Vagina (tissue), 2 donors: ENCODE measurements around the gene DNER. TPM values are rescaled to one million over a fixed set of nuclear protein-coding genes. Genes with fewer than 3 reads are reported as not detected.

ENCODE experiments used
- DNase-seq, 2 donors: peaks; one replicate each; pipeline ENCODE4 v3.0.0-alpha.2; 2017; ENCODE audit errors: extremely low spot score in 2 of 2
- H3K27ac ChIP-seq: fragments of 200-600 bp; sonication (generic); one replicate; pipeline ENCODE4 v1.5.1; 2019
- H3K27me3 ChIP-seq: fragments of 200-600 bp; sonication (generic); one replicate; pipeline ENCODE4 v1.5.1; 2019
- H3K36me3 ChIP-seq, 2 donors: fragments of 200-600 bp; sonication (generic); one replicate each; pipeline ENCODE4 v1.5.1; 2017 to 2019
- H3K4me1 ChIP-seq: fragments of 200-600 bp; sonication (generic); one replicate; pipeline ENCODE4 v1.5.1; 2019
- H3K4me3 ChIP-seq, 2 donors: fragments of 200-600 bp; sonication (generic); 1 replicate in 1 of 2; 2 replicates in 1 of 2; pipeline ENCODE4 v1.5.1; 2016 to 2019
- H3K9me3 ChIP-seq: fragments of 200-600 bp; sonication (generic); one replicate; pipeline ENCODE4 v1.5.1; 2019
- POLR2A ChIP-seq, 2 donors: fragments of 450-650 bp; IDR thresholded peaks; one replicate each; pipeline ENCODE4 v1.6.1; 2017; ENCODE audit warnings: antibody characterized with exemption in 2 of 2, mild to moderate bottlenecking in 2 of 2, moderate library complexity in 2 of 2
- POLR2AphosphoS5 ChIP-seq, 2 donors: sonication (generic); formaldehyde crosslinking; IDR thresholded peaks; one replicate each; pipeline ENCODE4 v1.9.0; 2017; ENCODE audit warnings: antibody characterized with exemption in 2 of 2, mild to moderate bottlenecking in 2 of 2, low read depth in 1 of 2; ENCODE audit not compliant: insufficient read depth in 1 of 2
- intact Hi-C: fragments of 100-400 bp; cut with DNase I; formaldehyde crosslinking; loops from one replicate; pipeline ENCODE4 v1.15.1; 2023
- total RNA-seq: library from RNA; depleted of rRNA; stranded (reverse); fragments of >200 nt; gene quantifications from one replicate; pipeline ENCODE4 v1.2.3, GENCODE V29; 2016
- TF ChIP-seq, protein P1 (sequence below), 3 experiments: fragments of 450-650 bp in 2 of 3; fragments of 200-600 bp in 1 of 3; sonication (generic) in 1 of 3; IDR thresholded peaks; one replicate each; pipeline ENCODE4 v1.5.1; 2017 to 2019; ENCODE audit warnings: antibody characterized with exemption in 3 of 3, mild to moderate bottlenecking in 2 of 3, moderate library complexity in 2 of 3

Gene DNER
- total RNA-seq, 1 donor from 2014 or later: 11.3 TPM

DNA sequence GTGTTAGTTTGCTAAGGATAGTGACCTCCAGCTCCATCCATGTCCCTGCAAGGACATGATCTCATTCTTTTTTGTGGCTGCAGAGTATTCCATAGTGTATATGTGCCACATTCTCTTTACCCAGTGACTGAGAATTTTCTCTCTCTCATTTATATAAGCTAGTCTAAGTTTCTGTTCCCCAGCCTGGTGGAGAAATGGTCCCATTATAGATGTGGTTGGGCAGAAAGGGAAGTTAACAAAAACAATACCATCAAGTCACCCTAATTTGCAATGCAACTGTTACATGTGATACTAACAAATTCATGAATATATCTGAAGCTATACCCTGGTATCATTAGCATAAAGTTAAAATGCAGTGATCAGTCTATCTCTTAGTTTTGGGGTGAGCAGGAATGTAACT is 54.0 kb downstream of the DNER start:
- Histone ChIP-seq H3K9me3 (no peaks in the 10 kb centered on the region), H3K36me3 (no peaks in the 10 kb centered on the region), H3K27ac (no peak overlapping the region), H3K27me3 (no peaks in the 10 kb centered on the region), H3K4me1 (no peaks in the 10 kb centered on the region), H3K4me3 (no peak overlapping the region)
- no peak for DNase-seq
- TF ChIP-seq, protein P1, sequence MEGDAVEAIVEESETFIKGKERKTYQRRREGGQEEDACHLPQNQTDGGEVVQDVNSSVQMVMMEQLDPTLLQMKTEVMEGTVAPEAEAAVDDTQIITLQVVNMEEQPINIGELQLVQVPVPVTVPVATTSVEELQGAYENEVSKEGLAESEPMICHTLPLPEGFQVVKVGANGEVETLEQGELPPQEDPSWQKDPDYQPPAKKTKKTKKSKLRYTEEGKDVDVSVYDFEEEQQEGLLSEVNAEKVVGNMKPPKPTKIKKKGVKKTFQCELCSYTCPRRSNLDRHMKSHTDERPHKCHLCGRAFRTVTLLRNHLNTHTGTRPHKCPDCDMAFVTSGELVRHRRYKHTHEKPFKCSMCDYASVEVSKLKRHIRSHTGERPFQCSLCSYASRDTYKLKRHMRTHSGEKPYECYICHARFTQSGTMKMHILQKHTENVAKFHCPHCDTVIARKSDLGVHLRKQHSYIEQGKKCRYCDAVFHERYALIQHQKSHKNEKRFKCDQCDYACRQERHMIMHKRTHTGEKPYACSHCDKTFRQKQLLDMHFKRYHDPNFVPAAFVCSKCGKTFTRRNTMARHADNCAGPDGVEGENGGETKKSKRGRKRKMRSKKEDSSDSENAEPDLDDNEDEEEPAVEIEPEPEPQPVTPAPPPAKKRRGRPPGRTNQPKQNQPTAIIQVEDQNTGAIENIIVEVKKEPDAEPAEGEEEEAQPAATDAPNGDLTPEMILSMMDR (IDR thresholded peaks at IDR 0.05): no peak
- TF ChIP-seq POLR2AphosphoS5 (IDR thresholded peaks at IDR 0.05; ENCODE audit: insufficient read depth in 1 of 2, low read depth in 1 of 2) (no peak), POLR2A (IDR thresholded peaks at IDR 0.05) (no peak)
- intact Hi-C loops: no loop called here

DNA sequence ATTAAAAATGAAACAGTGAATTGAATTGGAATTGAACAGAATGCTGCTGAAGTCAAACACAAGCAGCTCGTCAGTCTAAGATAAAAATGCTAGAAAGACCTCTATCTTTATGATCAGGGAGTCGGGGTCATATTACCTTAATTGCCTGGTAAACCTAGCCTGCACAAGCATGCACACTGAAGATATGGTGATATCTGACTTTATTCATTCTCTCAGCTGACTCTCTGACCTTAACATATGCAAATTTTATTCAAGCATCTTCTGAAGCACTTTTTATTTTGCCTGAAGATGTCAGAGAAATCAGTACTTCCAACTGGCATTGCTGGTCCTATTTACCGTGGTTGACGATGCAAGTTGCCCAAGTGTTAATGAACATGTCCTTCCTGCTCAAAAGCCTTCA is 56.4 kb downstream of the DNER start:
- no peaks in the 10 kb centered on the region for H3K9me3 ChIP-seq
- no peak for DNase-seq
- TF ChIP-seq POLR2A (IDR thresholded peaks at IDR 0.05): no peak
- TF ChIP-seq POLR2AphosphoS5 (IDR thresholded peaks at IDR 0.05; ENCODE audit: insufficient read depth in 1 of 2, low read depth in 1 of 2): no peak
- TF ChIP-seq, protein P1 (IDR thresholded peaks at IDR 0.05): no peak
- no peaks in the 10 kb centered on the region for H3K4me1 ChIP-seq
- H3K36me3 ChIP-seq: no peaks in the 10 kb centered on the region
- no peak overlapping the region for H3K27ac ChIP-seq
- intact Hi-C loops: no loop called here
- H3K27me3 ChIP-seq: no peaks in the 10 kb centered on the region
- no peak overlapping the region for H3K4me3 ChIP-seq

DNA sequence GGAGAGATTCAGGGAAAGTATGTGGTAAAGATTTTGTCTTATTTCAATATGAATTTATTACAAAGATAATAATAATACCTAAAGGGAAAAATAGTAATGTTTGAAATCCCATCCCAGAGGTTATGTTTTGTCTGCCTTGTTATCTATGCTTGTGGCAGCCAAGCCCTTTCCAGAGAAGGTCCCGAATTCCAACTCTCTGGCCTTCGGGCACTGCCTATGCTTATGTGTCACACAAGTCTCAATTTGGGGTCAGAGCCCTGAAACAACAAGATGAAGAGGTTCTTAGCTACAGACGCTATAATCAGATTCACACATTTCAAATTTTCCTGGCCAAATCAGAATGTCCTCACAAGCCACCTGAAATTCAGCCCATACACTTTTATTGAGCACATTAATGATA is 59.9 kb downstream of the DNER start:
- TF ChIP-seq POLR2A (IDR thresholded peaks at IDR 0.05): no peak
- TF ChIP-seq POLR2AphosphoS5 (IDR thresholded peaks at IDR 0.05; ENCODE audit: insufficient read depth in 1 of 2, low read depth in 1 of 2): no peak
- TF ChIP-seq, protein P1 (IDR thresholded peaks at IDR 0.05): no peak
- Histone ChIP-seq H3K27me3 (no peaks in the 10 kb centered on the region), H3K4me3 (no peak overlapping the region), H3K36me3 (no peaks in the 10 kb centered on the region), H3K9me3 (no peaks in the 10 kb centered on the region), H3K27ac (no peak overlapping the region), H3K4me1 (no peaks in the 10 kb centered on the region)
- no peak for DNase-seq
- intact Hi-C loops: no loop called here

DNA sequence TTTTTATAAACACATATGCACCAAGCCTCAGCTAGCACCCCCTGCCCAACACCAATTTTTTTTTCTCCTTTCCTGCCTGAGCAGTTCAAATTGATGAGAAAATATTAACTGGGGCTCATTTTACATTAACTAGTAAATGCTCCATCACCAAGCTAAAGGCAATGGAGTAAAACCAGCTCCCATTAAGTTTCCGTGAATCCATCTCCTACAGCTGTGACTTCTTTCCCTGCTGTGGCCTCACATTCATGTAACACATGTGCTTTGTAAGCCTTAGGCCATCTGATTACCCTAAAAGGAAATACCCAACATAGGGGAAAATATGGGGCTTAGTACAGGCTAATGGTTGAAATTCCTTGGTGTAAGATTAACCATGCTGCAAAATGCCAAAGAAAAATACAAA is 60.8 kb downstream of the DNER start:
- H3K36me3 ChIP-seq: no peaks in the 10 kb centered on the region
- TF ChIP-seq POLR2AphosphoS5 (IDR thresholded peaks at IDR 0.05; ENCODE audit: insufficient read depth in 1 of 2, low read depth in 1 of 2) (no peak), POLR2A (IDR thresholded peaks at IDR 0.05) (no peak)
- TF ChIP-seq, protein P1 (IDR thresholded peaks at IDR 0.05): no peak
- H3K4me1 ChIP-seq: no peaks in the 10 kb centered on the region
- DNase-seq: no peak
- H3K9me3 ChIP-seq: no peaks in the 10 kb centered on the region
- intact Hi-C loops: no loop called here
- no peak overlapping the region for H3K4me3 ChIP-seq
- H3K27me3 ChIP-seq: no peaks in the 10 kb centered on the region
- no peak overlapping the region for H3K27ac ChIP-seq

DNA sequence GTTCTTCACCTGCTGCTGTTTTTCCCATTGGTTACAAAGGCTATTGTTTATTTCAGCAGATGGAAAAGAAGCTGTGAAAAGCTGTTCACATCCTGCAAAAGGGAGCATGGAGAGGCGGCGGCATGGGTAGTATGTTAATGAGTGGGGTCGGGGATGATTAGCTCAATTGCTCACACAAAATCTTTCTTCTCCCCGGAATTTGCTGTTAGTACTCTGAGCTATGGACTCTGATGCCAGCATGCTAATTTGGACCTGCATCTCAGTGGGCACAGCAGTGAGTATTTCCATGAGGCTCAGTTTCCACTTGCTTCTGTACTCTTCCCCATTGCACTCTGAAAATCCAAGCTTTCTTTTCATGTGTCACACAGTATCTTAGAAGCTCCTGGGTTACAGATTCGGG is 61.6 kb downstream of the DNER start:
- H3K36me3 ChIP-seq: no peaks in the 10 kb centered on the region
- DNase-seq: no peak
- H3K4me1 ChIP-seq: no peaks in the 10 kb centered on the region
- no peaks in the 10 kb centered on the region for H3K27me3 ChIP-seq
- H3K27ac ChIP-seq: no peak overlapping the region
- H3K9me3 ChIP-seq: no peaks in the 10 kb centered on the region
- TF ChIP-seq, protein P1 (IDR thresholded peaks at IDR 0.05): no peak
- TF ChIP-seq POLR2AphosphoS5 (IDR thresholded peaks at IDR 0.05; ENCODE audit: insufficient read depth in 1 of 2, low read depth in 1 of 2) (no peak), POLR2A (IDR thresholded peaks at IDR 0.05) (no peak)
- H3K4me3 ChIP-seq: no peak overlapping the region
- intact Hi-C loops: no loop called here
